HG03442 (cell line): ENCODE results near the gene S100A14.
"Not testable (repeated sequence)": the region's sequence is repeated elsewhere in the genome, so short reads cannot be mapped to it uniquely, and the experiment has no call there.

Experiments
- ATAC-seq: cut with Tn5 transposase; IDR thresholded peaks from one replicate; pipeline ENCODE4 v1.9.1; 2021; ENCODE audit warnings: mild to moderate bottlenecking, moderate library complexity; ENCODE audit not compliant: unreplicated experiment

S100A14 gene

DNA sequence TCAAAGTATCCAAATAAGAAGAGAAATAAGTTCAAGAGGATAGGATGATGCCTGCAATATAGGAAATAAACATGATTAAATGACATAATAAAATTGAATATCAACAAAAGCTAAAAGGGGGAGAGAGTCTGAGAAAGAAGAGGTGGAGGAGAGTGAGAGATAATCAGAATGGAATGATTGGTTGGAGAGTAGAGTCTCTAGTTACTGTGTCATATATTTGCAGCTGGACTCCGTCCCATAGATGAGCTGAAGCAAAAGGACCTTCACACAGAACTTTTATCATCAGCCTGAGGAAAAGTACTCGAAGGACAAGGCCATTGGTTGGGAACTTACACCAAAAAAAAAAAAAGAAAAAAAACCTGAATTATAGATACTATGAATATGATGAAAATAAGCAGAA lies 27.6 kb downstream of the S100A14 start:
- ATAC-seq: no peak

DNA sequence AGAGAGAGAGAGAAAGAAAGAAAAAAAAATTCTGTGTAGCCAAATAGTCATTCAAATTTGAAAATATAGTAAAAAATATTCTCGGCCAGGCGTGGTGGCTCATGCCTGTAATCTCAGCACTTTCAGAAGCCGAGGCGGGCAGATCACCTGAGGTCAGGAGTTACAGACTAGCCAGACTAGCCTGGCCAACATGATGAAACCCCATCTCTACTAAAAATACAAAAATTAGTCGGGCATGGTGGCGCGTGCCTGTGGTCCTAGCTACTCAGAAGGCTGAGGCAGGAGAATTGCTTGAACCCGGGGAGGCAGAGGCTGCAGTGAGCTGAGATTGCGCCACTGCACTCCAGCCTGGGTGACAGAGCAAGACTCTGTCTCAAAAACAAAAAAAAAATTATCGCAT lies 28.1 kb downstream of the S100A14 start:
- ATAC-seq: not testable (repeated sequence)

DNA sequence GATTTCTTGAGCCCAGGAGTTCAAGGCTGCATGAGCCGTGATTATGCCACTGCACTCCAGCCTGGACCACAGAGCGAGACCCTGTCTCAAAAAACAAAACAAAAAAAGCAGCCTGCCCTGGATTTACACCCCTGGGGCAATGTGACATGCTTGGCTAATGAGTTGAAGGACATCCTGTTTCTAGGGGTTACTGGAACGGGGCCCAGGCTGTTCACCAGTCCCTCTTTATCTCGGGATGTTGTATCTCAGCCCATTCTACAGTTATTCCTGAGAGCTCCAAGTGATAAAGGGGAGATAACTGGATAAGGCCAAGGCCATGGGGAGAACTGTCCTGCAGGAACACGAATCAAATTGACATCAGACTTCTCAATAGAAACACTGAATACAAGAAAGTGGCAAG lies 28.8 kb downstream of the S100A14 start:
- ATAC-seq: no peak

DNA sequence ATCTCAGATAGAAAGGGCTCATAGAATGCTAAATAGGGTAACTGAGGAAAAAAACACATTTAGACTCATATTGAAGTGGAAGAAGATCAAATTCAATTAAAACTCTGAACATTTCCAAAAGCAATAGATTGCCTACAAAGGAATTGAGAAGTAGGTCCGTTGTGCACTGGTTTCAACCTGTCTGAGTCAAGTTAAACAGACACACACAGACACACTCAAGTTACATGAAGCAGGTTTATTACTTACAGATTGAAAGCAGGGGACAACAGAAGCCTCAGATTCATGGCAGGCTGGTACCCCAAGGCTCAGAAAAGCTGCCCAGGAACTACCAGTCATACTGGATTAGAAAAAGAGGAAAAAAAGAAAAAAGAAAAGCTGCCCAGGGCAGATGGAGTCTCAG lies 29.8 kb downstream of the S100A14 start:
- no peak for ATAC-seq

DNA sequence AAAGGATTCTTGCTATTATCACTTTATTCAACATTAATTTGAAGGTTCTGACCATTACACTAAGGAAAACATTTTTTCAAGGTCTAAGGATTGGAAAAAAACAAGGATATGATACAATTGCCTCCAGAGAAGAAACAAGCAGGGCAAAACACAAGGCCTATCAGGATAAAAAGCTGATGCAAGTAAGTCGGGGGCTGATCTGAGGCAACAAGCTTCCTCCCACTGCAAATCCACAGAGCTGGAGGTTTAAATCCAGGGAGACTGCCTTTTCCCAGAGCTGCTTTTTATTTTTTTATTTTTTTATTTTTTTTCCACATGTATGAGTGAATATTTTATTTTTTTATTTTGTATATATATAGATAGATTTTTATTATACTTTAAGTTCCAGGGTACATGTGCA lies 31.1 kb downstream of the S100A14 start:
- ATAC-seq: no peak

DNA sequence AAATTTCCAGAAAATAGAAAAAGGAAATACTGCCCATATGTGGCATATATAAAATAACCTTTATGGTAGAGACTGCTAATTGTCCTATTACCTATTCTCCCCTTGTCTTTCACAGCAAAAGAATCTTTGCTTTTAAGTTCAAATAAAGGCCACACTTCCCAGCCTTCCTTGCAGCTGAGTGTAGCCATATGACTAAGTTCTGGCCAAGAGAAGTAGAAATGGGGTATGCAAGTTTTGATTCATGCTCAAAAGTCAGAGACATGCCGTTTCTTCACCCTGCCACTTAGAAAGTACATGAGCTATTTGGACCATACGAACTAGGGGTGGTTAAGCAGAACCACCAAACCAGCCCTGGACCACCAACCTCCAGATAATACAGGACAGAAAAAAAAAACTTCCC lies 32.1 kb downstream of the S100A14 start:
- no peak for ATAC-seq

DNA sequence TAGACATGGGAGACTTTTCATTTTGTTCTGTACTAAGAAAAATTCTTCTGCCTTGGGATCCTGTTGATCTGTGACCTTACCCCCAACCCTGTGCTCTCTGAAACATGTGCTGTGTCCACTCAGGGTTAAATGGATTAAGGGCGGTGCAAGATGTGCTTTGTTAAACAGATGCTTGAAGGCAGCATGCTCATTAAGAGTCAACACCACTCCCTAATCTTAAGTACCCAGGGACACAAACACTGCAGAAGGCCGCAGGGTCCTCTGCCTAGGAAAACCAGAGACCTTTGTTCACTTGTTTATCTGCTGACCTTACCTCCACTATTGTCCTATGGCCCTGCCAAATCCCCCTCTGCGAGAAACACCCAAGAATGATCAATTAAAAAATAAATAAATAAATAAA lies 32.6 kb downstream of the S100A14 start:
- not testable (repeated sequence) for ATAC-seq

DNA sequence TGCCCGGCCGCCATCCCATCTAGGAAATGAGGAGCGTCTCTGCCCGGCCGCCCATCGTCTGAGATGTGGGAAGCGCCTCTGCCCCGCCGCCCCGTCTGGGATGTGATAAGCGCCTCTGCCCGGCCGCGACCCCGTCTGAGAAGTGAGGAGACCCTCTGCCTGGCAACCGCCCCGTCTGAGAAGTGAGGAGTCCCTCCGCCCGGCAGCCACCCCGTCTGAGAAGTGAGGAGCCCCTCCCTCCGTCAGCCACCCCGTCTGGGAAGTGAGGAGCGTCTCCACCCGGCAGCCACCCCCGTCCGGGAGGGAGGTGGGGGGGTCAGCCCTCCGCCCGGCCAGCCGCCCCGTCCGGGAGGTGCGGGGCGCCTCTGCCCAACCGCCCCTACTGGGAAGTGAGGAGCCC lies 33.3 kb downstream of the S100A14 start:
- not testable (repeated sequence) for ATAC-seq

DNA sequence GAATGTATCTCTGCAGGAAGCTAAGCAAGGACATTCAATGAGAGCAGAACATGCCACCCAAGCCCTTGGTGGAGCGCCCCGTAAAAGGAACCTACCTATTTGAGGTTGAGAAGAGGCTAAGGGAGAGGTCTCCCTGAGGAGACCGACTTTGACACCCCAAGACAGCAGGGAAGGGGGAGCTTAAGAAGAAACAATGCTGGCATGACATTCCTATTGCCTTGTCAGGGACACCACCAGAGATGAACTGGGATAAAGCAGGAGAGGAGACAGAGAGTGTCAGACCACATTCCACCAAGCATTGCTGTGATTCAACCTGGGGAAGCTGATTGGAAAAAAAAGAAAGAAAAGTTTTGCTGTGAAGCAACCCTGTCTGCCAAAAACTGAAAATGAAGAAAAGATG lies 37.2 kb downstream of the S100A14 start:
- no peak for ATAC-seq

DNA sequence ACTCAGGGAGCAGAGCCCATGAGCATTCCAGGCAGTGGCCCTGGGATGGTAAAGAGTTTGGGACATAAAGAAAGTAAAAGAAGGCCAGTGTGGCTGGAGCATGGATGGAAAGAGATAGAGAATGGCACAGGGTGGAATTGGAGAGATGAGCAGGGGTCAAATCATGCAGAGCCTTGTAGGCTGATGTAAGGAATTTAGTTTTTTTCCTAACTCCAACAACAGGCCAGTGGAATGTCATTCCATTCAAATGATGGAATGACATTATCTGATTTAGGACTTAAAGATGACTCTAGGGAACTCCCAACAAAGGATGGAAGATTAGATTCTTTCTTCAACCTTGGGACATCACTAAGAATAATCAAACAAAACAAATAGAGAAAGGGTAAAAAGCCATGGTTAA lies 37.6 kb downstream of the S100A14 start:
- no peak for ATAC-seq

DNA sequence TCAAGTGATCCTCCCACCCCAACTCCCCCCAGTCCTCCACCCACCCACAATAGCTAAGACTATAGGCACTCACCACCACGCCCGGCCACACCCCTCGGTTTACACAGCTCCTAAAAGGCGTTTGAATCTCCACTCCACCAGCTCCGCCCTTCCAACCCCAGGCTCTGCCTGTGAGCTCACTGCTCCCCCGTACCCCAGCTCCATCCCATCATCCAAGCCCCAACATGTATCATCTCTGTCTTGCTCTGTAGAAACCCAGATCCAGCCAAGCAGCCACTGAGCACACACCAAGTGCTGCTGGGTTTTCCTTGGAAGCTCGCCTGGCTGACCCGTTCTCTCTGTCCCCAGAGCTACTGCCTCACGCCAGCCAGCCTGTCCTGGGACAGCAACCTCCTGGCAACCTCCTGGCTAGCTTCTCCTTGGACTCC lies 38.5 kb downstream of the S100A14 start:
- no peak for ATAC-seq

DNA sequence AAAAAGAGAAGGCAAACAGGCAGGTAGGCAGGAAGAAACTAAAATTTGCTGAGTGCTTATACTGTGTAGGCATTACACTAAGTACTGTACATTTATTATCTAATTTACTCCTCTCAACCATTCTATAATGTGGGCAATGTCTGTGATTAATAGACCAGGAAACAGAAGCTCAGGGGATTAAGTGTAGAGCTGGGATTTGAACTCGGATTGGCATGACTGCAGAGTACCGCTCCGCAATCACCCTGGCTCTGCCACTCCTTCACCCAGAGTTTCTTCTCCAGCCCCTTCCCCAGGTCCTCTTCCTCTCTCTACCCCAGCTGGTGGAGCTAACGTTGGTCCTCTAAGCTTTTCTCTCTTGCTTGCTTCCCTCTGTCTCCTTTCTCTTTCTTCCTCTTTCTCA lies 39.0 kb downstream of the S100A14 start:
- no peak for ATAC-seq

DNA sequence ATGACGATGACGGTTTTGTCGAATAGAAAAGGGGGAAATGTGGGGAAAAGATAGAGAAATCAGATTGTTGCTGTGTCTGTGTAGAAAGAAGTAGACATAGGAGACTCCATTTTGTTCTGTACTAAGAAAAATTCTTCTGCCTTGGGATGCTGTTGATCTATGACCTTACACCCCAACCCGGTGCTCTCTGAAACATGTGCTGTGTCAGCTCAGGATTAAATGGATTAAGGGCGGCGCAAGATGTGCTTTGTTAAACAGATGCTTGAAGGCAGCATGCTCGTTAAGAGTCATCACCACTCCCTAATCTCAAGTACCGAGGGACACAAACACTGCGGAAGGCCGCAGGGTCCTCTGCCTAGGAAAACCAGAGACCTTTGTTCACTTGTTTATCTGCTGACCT lies 40.6 kb downstream of the S100A14 start:
- not testable (repeated sequence) for ATAC-seq

DNA sequence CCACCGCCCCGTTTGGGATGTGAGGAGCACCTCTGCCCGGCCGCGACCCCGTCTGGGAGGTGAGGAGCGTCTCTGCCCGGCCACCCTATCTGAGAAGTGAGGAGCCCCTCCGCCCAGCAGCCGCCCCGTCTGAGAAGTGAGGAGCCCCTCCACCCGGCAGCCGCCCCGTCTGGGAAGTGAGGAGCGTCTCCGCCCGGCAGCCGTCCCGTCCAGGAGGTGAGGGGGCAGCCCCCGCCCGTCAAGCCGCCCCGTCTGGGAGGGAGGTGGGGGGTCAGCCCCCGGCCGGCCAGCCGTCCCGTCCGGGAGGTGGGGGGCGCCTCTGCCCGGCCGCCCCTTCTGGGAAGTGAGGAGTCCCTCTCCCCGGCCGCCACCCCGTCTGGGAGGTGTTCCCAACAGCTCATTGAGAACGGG lies 41.0 kb downstream of the S100A14 start:
- ATAC-seq: not testable (repeated sequence)

DNA sequence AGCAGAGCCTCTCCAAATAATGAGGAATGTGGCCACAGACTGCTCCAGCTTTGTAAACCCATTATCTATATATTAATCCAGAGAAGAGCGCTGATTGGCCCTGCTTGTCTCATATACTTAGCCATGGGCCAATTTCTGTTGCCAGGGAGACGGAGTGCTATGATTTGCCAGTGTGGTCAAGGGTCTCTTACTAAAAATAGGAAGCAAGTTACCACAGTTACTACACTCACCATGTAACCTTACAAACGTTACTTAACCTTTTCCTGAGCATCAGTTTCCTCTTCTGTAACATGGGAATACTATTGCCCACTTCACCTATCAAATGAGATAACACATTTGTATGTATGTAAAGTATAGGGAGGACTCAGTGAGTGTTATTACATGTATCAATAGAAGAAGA lies 42.8 kb downstream of the S100A14 start:
- no peak for ATAC-seq

DNA sequence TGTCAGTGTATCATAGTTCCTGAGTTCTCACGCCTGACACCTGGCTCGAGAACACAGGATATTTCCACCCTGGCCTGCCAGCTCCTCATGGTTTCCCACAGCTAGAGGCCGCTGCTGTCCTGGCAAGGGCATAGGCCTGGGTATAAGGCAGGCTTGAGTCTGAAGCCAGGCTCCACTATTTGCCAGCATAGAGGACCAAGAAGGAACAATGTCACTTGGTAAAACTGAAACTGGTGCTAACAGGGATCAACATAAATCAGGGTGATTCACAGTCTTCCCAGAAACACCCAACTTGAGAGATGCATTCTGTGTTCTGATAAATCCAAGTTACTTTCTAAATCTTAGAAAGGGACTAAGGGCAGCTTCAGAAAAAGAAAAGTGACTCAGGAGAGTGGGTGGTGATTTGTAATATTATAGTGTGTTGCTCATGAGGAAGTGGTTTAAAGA lies 43.5 kb downstream of the S100A14 start:
- no peak for ATAC-seq

DNA sequence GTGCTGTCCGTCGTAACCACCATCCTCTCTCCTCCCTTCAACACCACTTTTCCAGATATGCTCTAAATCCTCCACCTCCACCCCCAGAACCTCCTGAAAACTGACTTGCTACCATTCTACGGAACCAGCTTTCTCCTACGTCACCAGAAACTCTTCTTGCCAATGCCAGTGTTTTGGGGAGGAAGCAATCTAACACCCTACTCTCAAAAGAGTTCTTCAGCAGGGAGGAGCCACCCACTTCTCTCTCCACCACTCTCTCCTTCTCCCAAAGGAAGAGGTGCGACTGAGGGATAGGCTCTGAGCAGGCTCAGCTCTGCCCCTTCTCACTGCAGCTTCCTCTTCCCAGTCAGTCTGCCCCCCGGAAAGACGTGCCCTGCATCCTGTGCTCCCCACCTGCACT lies 44.4 kb downstream of the S100A14 start:
- no peak for ATAC-seq

DNA sequence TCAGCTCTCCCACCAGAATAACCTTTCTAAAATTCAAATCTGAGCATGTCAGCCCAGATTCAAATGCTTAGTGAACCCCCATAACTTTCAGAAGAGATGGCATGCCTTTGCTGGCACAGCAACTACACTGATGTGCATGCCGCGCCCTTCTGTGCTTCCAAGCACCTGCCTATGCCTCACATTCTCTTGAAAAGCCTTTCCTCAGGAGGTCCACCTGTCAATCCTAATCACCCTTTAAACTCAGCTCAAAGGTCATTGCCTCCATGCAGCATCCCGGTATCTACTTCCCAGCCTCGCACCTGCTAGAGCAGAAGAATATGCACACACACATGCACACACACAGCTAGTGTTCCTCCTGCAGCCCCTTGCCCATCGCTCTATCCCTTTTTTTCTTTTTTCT lies 45.3 kb downstream of the S100A14 start:
- ATAC-seq: no peak

DNA sequence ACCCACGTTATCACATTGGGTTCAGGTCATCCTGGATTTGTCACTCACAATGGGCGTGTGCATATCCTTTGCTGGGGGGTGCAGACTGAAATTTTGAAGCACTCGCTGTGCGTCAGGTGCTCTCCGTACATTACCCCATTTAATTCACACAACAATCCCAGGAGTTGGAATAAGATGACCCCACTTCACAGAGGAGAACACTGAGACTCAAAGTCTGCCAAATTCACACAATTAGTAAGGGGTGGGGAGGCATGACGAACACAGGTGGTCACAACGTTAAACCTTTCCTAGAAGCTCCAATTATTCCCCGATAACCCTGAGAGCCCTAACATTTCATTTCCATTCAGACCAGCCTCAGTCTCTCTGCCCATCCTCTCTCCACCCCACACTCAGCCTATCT lies 46.7 kb downstream of the S100A14 start:
- ATAC-seq: no peak

DNA sequence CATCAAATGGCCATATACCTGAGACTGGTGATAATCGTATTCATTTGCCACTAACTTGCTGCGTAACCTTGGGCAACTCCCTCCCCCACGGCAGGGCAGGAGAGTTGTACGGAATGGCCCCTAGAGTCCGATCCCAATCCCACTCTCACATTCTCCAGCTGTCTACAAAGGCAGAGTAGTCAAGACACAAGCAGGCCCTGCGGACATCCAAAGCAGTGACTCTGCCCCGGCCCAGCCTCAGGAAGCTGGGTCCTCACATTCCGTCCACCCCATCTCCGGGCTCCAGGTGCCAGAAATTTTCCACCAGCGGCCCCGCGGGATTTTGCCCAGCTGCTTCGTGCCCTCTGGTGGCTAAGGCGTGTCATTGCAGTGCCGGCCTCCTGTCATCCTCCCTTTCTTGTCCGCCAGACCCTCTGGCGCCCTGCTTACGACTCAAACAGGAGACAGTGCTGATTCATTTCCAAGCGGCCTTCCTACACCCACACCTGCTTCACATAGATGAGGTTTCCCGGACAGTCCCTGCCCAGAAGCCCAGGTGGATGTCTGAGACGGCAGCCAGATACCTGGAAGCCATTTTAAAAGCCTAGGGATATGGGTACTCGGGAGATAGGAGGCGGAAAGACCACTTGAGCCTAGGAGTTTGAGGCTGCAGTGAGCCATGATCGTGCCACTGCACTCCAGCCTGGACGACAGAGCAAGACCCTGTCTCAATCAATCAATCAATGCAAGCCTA lies 47.6 kb downstream of the S100A14 start:
- ATAC-seq: no peak

DNA sequence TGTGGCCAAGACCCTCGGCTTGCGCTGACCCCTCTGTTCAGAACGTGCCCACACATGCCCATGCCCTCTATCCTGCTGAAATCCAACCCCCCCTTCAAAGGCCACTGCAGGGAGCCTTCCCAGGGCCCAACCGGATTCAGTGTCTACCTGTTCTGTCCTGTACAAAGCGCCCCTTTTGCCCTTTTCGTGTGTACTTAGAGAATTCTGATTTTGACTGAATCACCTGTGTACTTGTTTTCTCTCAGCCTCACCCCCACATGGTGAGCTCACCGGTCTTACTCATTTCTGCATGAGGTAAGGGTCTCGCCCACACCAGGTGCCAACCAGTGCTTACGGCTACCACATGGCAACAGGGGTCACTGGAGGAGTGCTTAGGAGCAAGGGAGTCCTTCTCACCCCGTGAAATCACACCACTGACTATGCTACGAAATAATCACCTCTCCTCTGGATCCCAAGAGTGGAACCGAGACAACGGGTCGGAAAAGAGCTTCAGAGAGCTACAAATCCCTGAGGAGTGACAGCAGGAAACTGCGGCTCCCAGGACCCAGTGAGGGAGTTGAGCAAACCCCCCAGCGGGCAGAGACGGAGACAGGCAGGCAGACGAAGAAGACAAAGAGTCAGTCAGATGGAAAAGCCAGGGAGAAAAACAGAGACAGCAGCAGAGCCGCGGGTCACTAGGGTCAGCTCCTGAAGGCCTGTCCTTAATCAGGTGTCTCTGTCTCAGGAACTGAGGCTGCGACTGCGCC lies 48.3 kb downstream of the S100A14 start:
- ATAC-seq: no peak
